GM12874 (cell line): ENCODE measurements around the gene SNORC.

Experiments used
- CTCF ChIP-seq: IDR thresholded peaks from 2 replicates; pipeline ENCODE4 v1.5.1; 2011; ENCODE audit warnings: low read depth, mild to moderate bottlenecking, control low read depth, low read length, moderate library complexity; ENCODE audit not compliant: insufficient read depth

SNORC gene

GRCh38 chr2:232857158-232857563 lies 12.9 kb upstream of the SNORC start:
- TF ChIP-seq CTCF, result no peak

- no peak for TF ChIP-seq CTCF
Measured at GRCh38 chr2:232859385-232859916, 10.6 kb upstream of the SNORC start.

GRCh38 chr2:232860593-232861241 lies 9.3 kb upstream of the SNORC start:
- no peak for TF ChIP-seq CTCF

DNA sequence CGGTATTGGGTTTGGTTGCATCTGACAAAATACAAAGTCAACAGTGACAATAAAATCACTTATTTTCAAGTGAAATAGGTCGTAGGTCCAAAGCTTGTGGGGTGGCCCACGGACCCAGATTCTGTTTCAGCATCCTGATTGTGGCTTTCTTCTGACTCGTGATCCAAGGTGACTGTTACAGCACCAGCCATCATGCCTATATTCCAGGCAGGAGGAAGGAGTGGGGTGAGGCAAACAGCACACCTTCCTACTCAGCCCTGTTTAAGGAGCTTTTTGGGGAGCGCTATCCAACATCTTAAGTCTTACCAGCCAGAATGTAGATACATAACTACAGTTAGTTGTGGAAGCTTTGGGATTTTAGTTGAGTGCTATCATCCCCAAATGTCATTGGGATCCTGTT lies 8.7 kb upstream of the SNORC start:
- no peak for TF ChIP-seq CTCF

DNA sequence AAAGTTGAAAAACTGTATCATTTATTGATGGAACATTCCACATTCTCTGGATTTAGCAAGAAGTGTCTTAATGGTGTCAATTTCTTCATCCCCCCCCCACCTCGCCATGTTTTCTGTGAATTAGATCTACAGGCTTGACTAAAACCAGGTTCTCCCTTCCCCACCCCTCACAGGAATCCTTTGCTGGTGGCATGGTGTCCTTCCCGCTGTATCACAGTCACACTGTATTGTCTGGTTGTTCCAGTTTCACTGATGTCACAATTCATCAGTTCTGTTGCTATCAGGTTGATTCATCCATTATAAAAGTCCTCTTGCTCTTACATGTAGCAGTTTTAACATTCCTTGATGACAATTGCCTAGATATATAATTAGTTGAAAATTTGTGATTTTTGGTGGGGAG lies 6.1 kb upstream of the SNORC start:
- no peak for TF ChIP-seq CTCF

- no peak for TF ChIP-seq CTCF
Measured at GRCh38 chr2:232865165-232865564, 4.9 kb upstream of the SNORC start.

- TF ChIP-seq CTCF, result no peak
Measured at GRCh38 chr2:232866104-232866503, 4.0 kb upstream of the SNORC start.
